ENCODE data around the gene BST2. TPM values are rescaled to one million over a fixed set of nuclear protein-coding genes. Genes with fewer than 3 reads are reported as not detected.

BST2 gene
- total and polyA plus RNA-seq, 10 of the 15 experiments (the other 5 are each of a cell fraction or from before 2014, with no cell fraction given): 16.6 to 372 (median 264) TPM

- intact Hi-C loops (cut with micrococcal nuclease; ENCODE audit: unreplicated experiment) (no loop called here), in situ Hi-C loops (cut with MboI) (loop anchor here (5.0 kb wide), 1 partner anchor 68 kb away; no protein-coding TSS in a partner anchor)
- Histone ChIP-seq H3K79me2 (ENCODE audit: control insufficient read depth, insufficient read depth, low read length) (peaks cover 19% of the 10 kb centered on the region), H3K9ac (ENCODE audit: control insufficient read depth, insufficient read depth, low read length) (no peak overlapping the region), H3K27me3 (replicated peaks in 1 of 2; ENCODE audit: control insufficient read depth in 2 of 2, insufficient read depth in 2 of 2, low read length in 1 of 2) (no peaks in the 10 kb centered on the region), H3K36me3 (ENCODE audit: control insufficient read depth in 2 of 2, insufficient read depth in 2 of 2, low read length in 1 of 2) (peaks cover 14 to 27% of the 10 kb centered on the region in 2 experiments), H2AFZ (ENCODE audit: control insufficient read depth, low read depth, low read length) (no peak overlapping the region), H3K9me3 (replicated peaks; ENCODE audit: control insufficient read depth, insufficient read depth, low read length) (no peaks in the 10 kb centered on the region), H3K27ac (ENCODE audit: control insufficient read depth, insufficient read depth) (no peak overlapping the region), H3K4me3 (no peak overlapping the region), H4K20me1 (ENCODE audit: control insufficient read depth, insufficient read depth) (peaks cover 3% of the 10 kb centered on the region; the same call in 1 of the 2 replicates), H3K4me1 (ENCODE audit: control insufficient read depth, insufficient read depth, low read length) (peaks cover 6% of the 10 kb centered on the region), H3K4me2 (ENCODE audit: control insufficient read depth, insufficient read depth) (no peak overlapping the region)
- CTCF ChIA-PET: interaction anchor here (0.6 to 2.2 kb wide), 3 partner anchors 13 to 93 kb away, joined by 3 to 7 read pairs (median 3); no protein-coding TSS in a partner anchor
- 69% methylated on average over 8 of the region's 8 CpGs for WGBS (ENCODE audit: insufficient coverage, insufficient replicate concordance, low lambda C conversion rate, missing lambda C conversion rate)
- ATAC-seq (no peak), FAIRE-seq (no peak), DNase-seq (ENCODE audit: low read depth, low spot score) (no peak)
- RAD21 ChIA-PET (ENCODE audit: unreplicated experiment): interaction anchor here (0.6 kb wide), 1 partner anchor 367 kb away, joined by 3 read pairs; no protein-coding TSS in a partner anchor
- POLR2A ChIA-PET: interaction anchor here (0.6 kb wide), 1 partner anchor 924 kb away, joined by 3 read pairs; the partner anchor contains the start of gene LSM4
- TF ChIP-seq ZSCAN29 (IDR thresholded peaks at IDR 0.05) (no peak), PBX3 (IDR thresholded peaks at IDR 0.05; ENCODE audit: insufficient replicate concordance, low read depth, low read length) (no peak), FOS (IDR thresholded peaks at IDR 0.05; ENCODE audit: borderline replicate concordance, extremely low read depth, insufficient read length) (no peak), TBL1XR1 (IDR thresholded peaks at IDR 0.05; ENCODE audit: low read depth, low read length) (no peak), RAD21 (IDR thresholded peaks at IDR 0.05; ENCODE audit: insufficient read depth, low read depth, low read length) (no peak), SREBF1 (IDR thresholded peaks at IDR 0.05; ENCODE audit: low read length) (no peak), RAD51 (IDR thresholded peaks at IDR 0.05) (no peak), KLF5 (IDR thresholded peaks at IDR 0.05; ENCODE audit: partially characterized antibody) (no peak), PAX5 (IDR thresholded peaks at IDR 0.05; ENCODE audit: borderline replicate concordance, low read depth, low read length) (no peak), NFXL1 (IDR thresholded peaks at IDR 0.05; ENCODE audit: borderline replicate concordance) (no peak)
- SMC1A ChIA-PET (ENCODE audit: uncharacterized antibody, unreplicated experiment): interaction anchor here (1.0 kb wide), 1 partner anchor 20 kb away, joined by 3 read pairs; no protein-coding TSS in a partner anchor
- BruUV-seq (replicated peaks): no TSS peak
Measured at GRCh38 chr19:17398902-17399527, 6.4 kb downstream of the BST2 start.
